HepG2 (cell line): ENCODE results near the gene ECHDC1. TPM values are rescaled to one million over a fixed set of nuclear protein-coding genes. Genes with fewer than 3 reads are reported as not detected.

Experiments used
- ASH2L ChIP-seq: fragments of 300-600, 200-600 bp; sonication (generic); IDR thresholded peaks from 2 replicates; pipeline ENCODE4 v1.7.0; 2017; ENCODE audit warnings: low read depth, mild to moderate bottlenecking, moderate library complexity, mixed read lengths, low read length; ENCODE audit not compliant: insufficient read length
- CAMTA2 ChIP-seq: sonication (generic); formaldehyde crosslinking; IDR thresholded peaks from 2 replicates; pipeline ENCODE4 v1.4.0; 2020; ENCODE audit warnings: mild to moderate bottlenecking, missing genetic modification reagents, borderline replicate concordance
- CREBL2 ChIP-seq: sonication (generic); formaldehyde crosslinking; IDR thresholded peaks from 2 replicates; pipeline ENCODE4 v1.8.1; 2023; ENCODE audit warnings: missing genetic modification reagents, mild to moderate bottlenecking, borderline replicate concordance
- E2F5 ChIP-seq: sonication (generic); formaldehyde crosslinking; conservative IDR thresholded peaks from 2 replicates; pipeline ENCODE4 v1.4.0; 2020; ENCODE audit warnings: missing genetic modification reagents
- ETV6 ChIP-seq: sonication (generic); formaldehyde crosslinking; conservative IDR thresholded peaks from 2 replicates; pipeline ENCODE4 v1.4.0; 2020; ENCODE audit warnings: missing genetic modification reagents
- EZH2 ChIP-seq: conservative IDR thresholded peaks from 2 replicates; pipeline ENCODE4 v1.6.1; 2012; ENCODE audit warnings: mild to moderate bottlenecking, low read depth, low read length, moderate library complexity
- HCFC1 ChIP-seq: fragments of 150-350 bp; IDR thresholded peaks from 2 replicates; pipeline ENCODE4 v1.6.1; 2014; ENCODE audit warnings: low read depth, low read length
- HES4 ChIP-seq: sonication (generic); formaldehyde crosslinking; IDR thresholded peaks from 2 replicates; pipeline ENCODE4 v1.9.0; 2021; ENCODE audit warnings: mild to moderate bottlenecking, missing genetic modification reagents, borderline replicate concordance
- IRF1 ChIP-seq: sonication (generic); formaldehyde crosslinking; IDR thresholded peaks from 2 replicates; pipeline ENCODE4 v1.4.0; 2020; ENCODE audit warnings: low read depth, mild to moderate bottlenecking, missing genetic modification reagents
- MED1 ChIP-seq: sonication (generic); formaldehyde crosslinking; IDR thresholded peaks from 2 replicates; pipeline ENCODE4 v1.4.0; 2020; ENCODE audit warnings: missing genetic modification reagents
- MYC ChIP-seq: sonication (generic); formaldehyde crosslinking; IDR thresholded peaks from 2 replicates; pipeline ENCODE4 v1.9.0; 2021; ENCODE audit warnings: missing genetic modification reagents, borderline replicate concordance
- NR2F1 ChIP-seq, 2 experiments: fragments of 450-650 bp in 1 of 2; formaldehyde crosslinking in 1 of 2; IDR thresholded peaks; 2 replicates each; pipeline versions ENCODE4 v1.5.0 to v1.6.1; 2016 to 2020; ENCODE audit warnings: mild to moderate bottlenecking in 1 of 2, missing compliant biosample characterization in 1 of 2, missing genetic modification reagents in 1 of 2, moderate library complexity in 1 of 2
- PAF1 ChIP-seq: IDR thresholded peaks from 2 replicates; pipeline ENCODE4 v1.6.1; 2016; ENCODE audit warnings: missing genetic modification reagents, missing compliant biosample characterization
- RAD51 ChIP-seq: fragments of 450-650 bp; IDR thresholded peaks from 2 replicates; pipeline ENCODE4 v1.6.1; 2016; ENCODE audit warnings: borderline replicate concordance
- ZBTB4 ChIP-seq: sonication (generic); formaldehyde crosslinking; IDR thresholded peaks from 2 replicates; pipeline ENCODE4 v1.4.0; 2020; ENCODE audit warnings: missing genetic modification reagents, mild to moderate bottlenecking, borderline replicate concordance
- ZNF160 ChIP-seq: sonication (generic); formaldehyde crosslinking; IDR thresholded peaks from 2 replicates; pipeline ENCODE4 v1.8.0; 2022; ENCODE audit warnings: mild to moderate bottlenecking, inconsistent platforms, missing genetic modification reagents
- ZNF225 ChIP-seq: sonication (generic); formaldehyde crosslinking; IDR thresholded peaks from 2 replicates; pipeline ENCODE4 v1.4.0; 2020; ENCODE audit warnings: mild to moderate bottlenecking, missing genetic modification reagents
- ZNF260 ChIP-seq: sonication (generic); formaldehyde crosslinking; IDR thresholded peaks from 2 replicates; pipeline ENCODE4 v1.4.0; 2020; ENCODE audit warnings: missing genetic modification reagents, low read depth, mild to moderate bottlenecking, borderline replicate concordance
- ZNF331 ChIP-seq: sonication (generic); formaldehyde crosslinking; IDR thresholded peaks from 2 replicates; pipeline ENCODE4 v1.4.0; 2020; ENCODE audit warnings: missing genetic modification reagents
- ZNF337 ChIP-seq: sonication (generic); formaldehyde crosslinking; IDR thresholded peaks from 2 replicates; pipeline ENCODE4 v1.5.1; 2020; ENCODE audit warnings: missing genetic modification reagents, low read depth, mild to moderate bottlenecking, borderline replicate concordance
- ZNF589 ChIP-seq: sonication (generic); formaldehyde crosslinking; conservative IDR thresholded peaks from 2 replicates; pipeline ENCODE4 v1.8.0; 2022; ENCODE audit warnings: mild to moderate bottlenecking, moderate library complexity, missing genetic modification reagents
- ZNF790 ChIP-seq: sonication (generic); formaldehyde crosslinking; IDR thresholded peaks from 2 replicates; pipeline ENCODE4 v1.8.0; 2022; ENCODE audit warnings: missing genetic modification reagents, mild to moderate bottlenecking, borderline replicate concordance
- polyA plus RNA-seq, 8 experiments: library from polyadenylated mRNA; depleted of rRNA in 3 of 8; stranded (reverse) in 7 of 8; unstranded in 1 of 8; fragments of >200 nt; fragmentation: Illumina TruSeq in 4 of 8; extraction: Trizol in 4 of 8; gene quantifications; 2 replicates each; pipeline versions ENCODE4 v1.2.1 to v1.2.3, GENCODE V29; 2011 to 2016; ENCODE audit warnings: low read depth in 4 of 8, missing spikeins in 1 of 8, mixed read lengths in 1 of 8; ENCODE audit not compliant: insufficient read depth in 1 of 8
- total RNA-seq, 5 experiments: library from RNA; depleted of rRNA; stranded (reverse); fragments of >200 nt; fragmentation: Illumina TruSeq; extraction: Trizol; gene quantifications; 2 replicates each; pipeline ENCODE4 v1.2.3, GENCODE V29; 2016; ENCODE audit warnings: low read depth in 1 of 5

Gene ECHDC1
- total and polyA plus RNA-seq, 2 of the 13 experiments (the other 11 are each of a cell fraction or from before 2014, with no cell fraction given) = 32.8 to 98.1 TPM

GRCh38 chr6:127266178-127266891 is 77.1 kb downstream of the ECHDC1 start, which contains the start of gene RNF146 (continued):
- TF ChIP-seq CAMTA2 (CRISPR knock-in tag) (0 out of 2 replicates have a peak, but pooled peaks have one; percentile 1), ZNF790 (CRISPR knock-in tag) (no peak), E2F5 (no peak), MYC (no peak), ZNF337 (CRISPR knock-in tag) (0 out of 2 replicates have a peak, but pooled peaks have one; percentile 50), NR2F1 (CRISPR knock-in tag; IDR thresholded peaks at IDR 0.05) (no peak), ZNF160 (CRISPR knock-in tag) (no peak), HCFC1 (no peak), EZH2 (no peak), CREBL2 (no peak), HES4 (CRISPR knock-in tag) (no peak; the same call in 1 of the 2 replicates), PAF1 (no peak), ETV6 (CRISPR knock-in tag) (no peak; the same call in 1 of the 2 replicates), IRF1 (CRISPR knock-in tag) (peak; percentile 47; the same call in 1 of the 2 replicates), ZNF225 (CRISPR knock-in tag) (no peak), ASH2L (no peak), ZNF331 (0 out of 2 replicates have a peak, but pooled peaks have one; percentile 20), ZBTB4 (CRISPR knock-in tag) (no peak), RAD51 (peak; percentile 92), ZNF260 (CRISPR knock-in tag) (no peak), MED1 (no peak), ZNF589 (CRISPR knock-in tag) (no peak)
